Smooth muscle cell (in vitro differentiated cells): Measurements from ENCODE around the gene RAB11A. TPM values are rescaled to one million over a fixed set of nuclear protein-coding genes. Genes with fewer than 3 reads are reported as not detected.

Experiments used
- DNase-seq: peaks from one replicate; lab custom pipeline; 2025; ENCODE audit not compliant: unreplicated experiment; lab: John Stamatoyannopoulos, UW
- H2AFZ ChIP-seq: fragments of 200-600 bp; sonication (generic); 2 replicates; pipeline ENCODE4 v1.6.0; 2016; ENCODE audit warnings: antibody characterized with exemption, low read depth, mild to moderate bottlenecking
- H3F3A ChIP-seq: fragments of 200-600 bp; sonication (generic); 2 replicates; pipeline ENCODE4 v1.6.0; 2017; ENCODE audit warnings: antibody characterized with exemption, low read depth
- H3K27ac ChIP-seq: fragments of 200-600 bp; sonication (generic); 2 replicates; pipeline ENCODE4 v1.5.1; 2016; ENCODE audit warnings: low read depth, mild to moderate bottlenecking
- H3K27me3 ChIP-seq: fragments of 200-600 bp; sonication (generic); 2 replicates; pipeline ENCODE4 v1.6.1; 2016; ENCODE audit warnings: low read depth, mild to moderate bottlenecking
- H3K36me3 ChIP-seq: fragments of 200-600 bp; sonication (generic); 2 replicates; pipeline ENCODE4 v1.5.1; 2016; ENCODE audit warnings: low read depth
- H3K4me1 ChIP-seq: fragments of 200-600 bp; sonication (generic); 2 replicates; pipeline ENCODE4 v1.5.1; 2016; ENCODE audit warnings: low read depth
- H3K4me2 ChIP-seq: fragments of 200-600 bp; sonication (generic); 2 replicates; pipeline ENCODE4 v1.6.0; 2016; ENCODE audit warnings: mild to moderate bottlenecking
- H3K4me3 ChIP-seq: fragments of 200-600 bp; sonication (generic); 2 replicates; pipeline ENCODE4 v1.5.1; 2016; ENCODE audit warnings: mild to moderate bottlenecking
- H3K79me2 ChIP-seq: fragments of 200-600 bp; sonication (generic); 2 replicates; pipeline ENCODE4 v1.6.0; 2016; ENCODE audit warnings: low read depth, mild to moderate bottlenecking
- H3K9ac ChIP-seq: fragments of 200-600 bp; sonication (generic); 2 replicates; pipeline ENCODE4 v1.6.0; 2016; ENCODE audit warnings: low read depth
- H3K9me3 ChIP-seq: fragments of 200-600 bp; sonication (generic); replicated peaks from 2 replicates; pipeline ENCODE4 v1.5.1; 2016; ENCODE audit warnings: low read depth
- H4K20me1 ChIP-seq: fragments of 200-600 bp; sonication (generic); 2 replicates; pipeline ENCODE4 v1.6.0; 2016; ENCODE audit warnings: low read depth
- CTCF ChIP-seq: fragments of 200-600 bp; sonication (generic); IDR thresholded peaks from 2 replicates; pipeline ENCODE4 v1.5.1; 2017; ENCODE audit warnings: borderline replicate concordance, mild to moderate bottlenecking, antibody characterized with exemption; ENCODE audit not compliant: insufficient read depth, poor library complexity, severe bottlenecking
- WGBS: methylation state at CpG from one replicate; pipeline ENCODE4 v1.1.7; 2016; ENCODE audit warnings: low lambda C conversion rate; 5-methylcytosine and 5-hydroxymethylcytosine counted together
- polyA plus RNA-seq: library from polyadenylated mRNA; unstranded; fragments of >200 nt; fragmentation: Nextera tagmentation; extraction: Ambion mirVana; gene quantifications from 2 replicates; pipeline ENCODE4 v1.2.1, GENCODE V29; 2016
- total RNA-seq: library from RNA; depleted of rRNA; stranded (reverse); fragments of >200 nt; gene quantifications from 2 replicates; pipeline ENCODE4 v1.2.3, GENCODE V29; 2014

The RAB11A gene
- total and polyA plus RNA-seq, 2 experiments from 2014 or later: 206 to 300 TPM

DNA sequence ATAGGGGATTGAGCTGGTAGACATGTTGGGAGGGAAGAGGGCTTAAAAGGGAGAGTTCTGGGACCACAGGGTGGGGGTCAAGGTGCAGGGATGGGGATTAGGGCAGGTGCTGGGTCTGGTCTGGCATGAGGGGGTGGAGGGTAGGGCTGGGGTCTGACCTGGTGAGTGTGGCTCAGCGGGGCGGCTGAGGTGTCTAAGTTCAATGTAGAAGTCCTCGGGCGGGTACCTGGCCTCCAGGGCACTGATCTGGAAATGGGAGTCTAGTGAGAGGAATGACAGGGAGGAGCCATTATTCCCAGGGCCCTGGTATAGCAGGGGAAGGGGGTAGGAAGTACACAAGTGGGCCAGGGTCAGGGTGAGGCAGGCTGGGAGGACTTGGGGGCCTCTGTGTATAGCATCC, 39.6 kb downstream of the RAB11A start:
- Histone ChIP-seq H3K27me3 (no peaks in the 10 kb centered on the region), H4K20me1 (peaks cover 49% of the 10 kb centered on the region), H3K27ac (no peak overlapping the region), H3K4me1 (no peaks in the 10 kb centered on the region), H3K4me3 (no peak overlapping the region), H3K9ac (no peak overlapping the region), H2AFZ (no peak overlapping the region), H3F3A (no peaks in the 10 kb centered on the region), H3K4me2 (no peak overlapping the region), H3K9me3 (no peaks in the 10 kb centered on the region), H3K36me3 (no peaks in the 10 kb centered on the region), H3K79me2 (no peaks in the 10 kb centered on the region)
- 96% methylated on average over 4 of the region's 4 CpGs for WGBS
- no peak for TF ChIP-seq CTCF
- no peak for DNase-seq

DNA sequence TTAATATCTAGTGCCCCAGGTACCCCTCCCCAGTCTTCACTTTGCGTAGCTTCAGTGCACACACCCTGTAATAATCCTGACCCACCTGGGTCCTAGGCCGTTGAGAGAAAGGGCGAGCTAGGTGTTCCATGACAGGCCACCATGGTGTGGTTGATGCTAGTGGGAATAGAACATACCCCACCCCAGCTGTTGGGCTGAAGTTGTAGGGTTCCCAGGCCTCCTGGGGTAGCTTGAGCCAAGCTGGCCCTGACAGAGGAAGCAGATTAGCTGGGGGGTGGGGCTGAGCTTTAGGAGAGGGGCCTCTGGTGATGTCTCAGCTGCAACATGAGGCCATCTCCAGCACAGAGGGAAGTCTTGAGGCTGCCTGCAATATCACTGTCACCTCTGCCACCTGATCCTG, 40.5 kb downstream of the RAB11A start:
- no peaks in the 10 kb centered on the region for H3K27me3 ChIP-seq
- TF ChIP-seq CTCF: no peak
- H3K4me3 ChIP-seq: no peak overlapping the region
- no peak overlapping the region for H3K27ac ChIP-seq
- H3K9me3 ChIP-seq: no peaks in the 10 kb centered on the region
- H2AFZ ChIP-seq: no peak overlapping the region
- no peaks in the 10 kb centered on the region for H3K36me3 ChIP-seq
- no peak overlapping the region for H3K4me2 ChIP-seq
- no peaks in the 10 kb centered on the region for H3K4me1 ChIP-seq
- H4K20me1 ChIP-seq: peaks cover 45% of the 10 kb centered on the region
- no peaks in the 10 kb centered on the region for H3K79me2 ChIP-seq
- no peak overlapping the region for H3K9ac ChIP-seq
- H3F3A ChIP-seq: no peaks in the 10 kb centered on the region
- WGBS: 97% methylated on average over 3 of the region's 3 CpGs
- DNase-seq: no peak

DNA sequence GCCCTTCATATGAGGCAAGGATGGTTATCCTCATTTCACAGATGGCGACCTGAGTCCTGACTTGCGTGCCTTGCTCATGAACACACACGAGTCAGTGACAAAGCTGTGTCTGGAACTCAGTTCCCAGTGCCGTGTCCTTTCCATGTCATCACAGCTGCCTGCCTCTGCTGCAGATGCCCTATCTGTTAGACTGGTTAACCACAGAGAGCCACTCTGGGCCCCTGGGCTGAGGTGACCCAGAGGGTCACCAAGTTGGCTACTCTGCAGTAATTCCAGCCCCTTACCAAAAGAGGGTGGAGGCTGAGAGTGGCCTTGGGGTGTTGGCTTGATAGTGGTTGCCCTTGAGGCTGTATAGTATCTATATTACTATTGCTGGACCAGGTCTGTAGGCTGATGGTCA, 41.0 kb downstream of the RAB11A start:
- Histone ChIP-seq H4K20me1 (peaks cover 42% of the 10 kb centered on the region), H2AFZ (no peak overlapping the region), H3K9ac (no peak overlapping the region), H3K9me3 (no peaks in the 10 kb centered on the region), H3K4me1 (no peaks in the 10 kb centered on the region), H3K4me2 (no peak overlapping the region), H3K79me2 (no peaks in the 10 kb centered on the region), H3K27ac (no peak overlapping the region), H3K4me3 (no peak overlapping the region), H3F3A (no peaks in the 10 kb centered on the region), H3K27me3 (no peaks in the 10 kb centered on the region), H3K36me3 (no peaks in the 10 kb centered on the region)
- no peak for TF ChIP-seq CTCF
- DNase-seq: no peak
- WGBS: 93% methylated on average over 4 of the region's 4 CpGs

GRCh38 chr15:65912235-65912634, 42.9 kb downstream of the RAB11A start:
- Histone ChIP-seq H3K27ac (no peak overlapping the region), H2AFZ (no peak overlapping the region), H3F3A (no peaks in the 10 kb centered on the region), H3K79me2 (no peaks in the 10 kb centered on the region), H3K9ac (no peak overlapping the region), H3K36me3 (no peaks in the 10 kb centered on the region), H3K27me3 (no peaks in the 10 kb centered on the region), H3K4me3 (no peak overlapping the region), H3K9me3 (no peaks in the 10 kb centered on the region), H4K20me1 (peaks cover 47% of the 10 kb centered on the region), H3K4me2 (no peak overlapping the region), H3K4me1 (peaks cover 9% of the 10 kb centered on the region)
- WGBS: 100% methylated on average over 2 of the region's 2 CpGs
- DNase-seq: no peak
- TF ChIP-seq CTCF: no peak
